Measurements from ENCODE around the gene ROBO1.

- TF ChIP-seq POLR2A (IDR thresholded peaks at IDR 0.05; ENCODE audit: low read length) (no peak), GATA1 (IDR thresholded peaks at IDR 0.05; ENCODE audit: low read depth, low read length) (no peak)
Observed at GRCh38 chr3:79480746-79481145, 287.1 kb downstream of the ROBO1 start.
